Measurements from ENCODE around the gene HS3ST4. TPM values are rescaled to one million over a fixed set of nuclear protein-coding genes. Genes with fewer than 3 reads are reported as not detected.

The HS3ST4 gene
- total RNA-seq, 2 donors from 2014 or later, result 1.0 to 1.9 TPM

DNA sequence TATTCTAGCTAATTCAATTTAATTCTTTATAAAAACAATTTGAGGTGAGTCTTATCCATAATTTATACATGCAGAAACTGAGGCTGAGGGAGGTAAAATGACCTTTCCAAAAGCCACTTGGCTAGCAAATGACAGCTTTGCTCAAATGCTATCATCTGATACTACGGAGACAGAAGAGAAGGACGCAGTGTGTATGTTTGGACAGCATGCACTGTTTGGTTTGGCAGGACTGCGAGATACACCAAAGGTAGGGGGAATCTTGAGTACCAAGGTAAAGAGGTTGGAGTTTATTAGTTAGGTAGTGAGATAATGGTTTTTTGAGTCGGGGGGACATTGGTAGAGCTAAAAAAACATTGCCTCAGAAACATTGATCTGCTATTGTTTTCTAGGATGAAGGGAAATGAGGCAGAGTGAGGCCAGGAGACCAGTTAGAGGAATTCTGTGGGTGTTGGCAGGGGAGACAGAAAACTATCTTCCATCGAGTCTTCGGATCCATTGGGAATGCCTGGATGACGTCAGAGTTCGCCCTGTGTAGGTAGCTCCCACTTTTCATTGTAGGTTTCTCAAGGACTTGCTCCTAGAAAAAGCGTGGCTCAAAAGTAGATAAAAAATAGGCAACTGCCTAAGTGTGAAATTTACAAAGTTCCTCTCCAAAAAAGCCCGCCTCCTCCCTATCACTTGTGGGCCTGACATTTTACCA is 2.5 kb upstream of the HS3ST4 start:
- H3K36me3 ChIP-seq, result no peaks in the 10 kb centered on the region
- TF ChIP-seq POLR2A (IDR thresholded peaks at IDR 0.05) (no peak), POLR2AphosphoS5 (IDR thresholded peaks at IDR 0.05) (peak; percentile 60)
- TF ChIP-seq, protein P1, sequence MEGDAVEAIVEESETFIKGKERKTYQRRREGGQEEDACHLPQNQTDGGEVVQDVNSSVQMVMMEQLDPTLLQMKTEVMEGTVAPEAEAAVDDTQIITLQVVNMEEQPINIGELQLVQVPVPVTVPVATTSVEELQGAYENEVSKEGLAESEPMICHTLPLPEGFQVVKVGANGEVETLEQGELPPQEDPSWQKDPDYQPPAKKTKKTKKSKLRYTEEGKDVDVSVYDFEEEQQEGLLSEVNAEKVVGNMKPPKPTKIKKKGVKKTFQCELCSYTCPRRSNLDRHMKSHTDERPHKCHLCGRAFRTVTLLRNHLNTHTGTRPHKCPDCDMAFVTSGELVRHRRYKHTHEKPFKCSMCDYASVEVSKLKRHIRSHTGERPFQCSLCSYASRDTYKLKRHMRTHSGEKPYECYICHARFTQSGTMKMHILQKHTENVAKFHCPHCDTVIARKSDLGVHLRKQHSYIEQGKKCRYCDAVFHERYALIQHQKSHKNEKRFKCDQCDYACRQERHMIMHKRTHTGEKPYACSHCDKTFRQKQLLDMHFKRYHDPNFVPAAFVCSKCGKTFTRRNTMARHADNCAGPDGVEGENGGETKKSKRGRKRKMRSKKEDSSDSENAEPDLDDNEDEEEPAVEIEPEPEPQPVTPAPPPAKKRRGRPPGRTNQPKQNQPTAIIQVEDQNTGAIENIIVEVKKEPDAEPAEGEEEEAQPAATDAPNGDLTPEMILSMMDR (IDR thresholded peaks at IDR 0.05), result no peak
- no peak overlapping the region for H3K27ac ChIP-seq
- no peak overlapping the region for H3K4me3 ChIP-seq
- intact Hi-C loops (cut with DNase I), result no loop called here
- WGBS, result 44% methylated on average over 10 of the region's 10 CpGs
- peak; percentile 47 for DNase-seq (ENCODE audit: low spot score)
- H3K4me1 ChIP-seq (replicated peaks), result no peaks in the 10 kb centered on the region
- no peaks in the 10 kb centered on the region for H3K9me3 ChIP-seq
- no peaks in the 10 kb centered on the region for H3K27me3 ChIP-seq (replicated peaks; ENCODE audit: insufficient read depth)

DNA sequence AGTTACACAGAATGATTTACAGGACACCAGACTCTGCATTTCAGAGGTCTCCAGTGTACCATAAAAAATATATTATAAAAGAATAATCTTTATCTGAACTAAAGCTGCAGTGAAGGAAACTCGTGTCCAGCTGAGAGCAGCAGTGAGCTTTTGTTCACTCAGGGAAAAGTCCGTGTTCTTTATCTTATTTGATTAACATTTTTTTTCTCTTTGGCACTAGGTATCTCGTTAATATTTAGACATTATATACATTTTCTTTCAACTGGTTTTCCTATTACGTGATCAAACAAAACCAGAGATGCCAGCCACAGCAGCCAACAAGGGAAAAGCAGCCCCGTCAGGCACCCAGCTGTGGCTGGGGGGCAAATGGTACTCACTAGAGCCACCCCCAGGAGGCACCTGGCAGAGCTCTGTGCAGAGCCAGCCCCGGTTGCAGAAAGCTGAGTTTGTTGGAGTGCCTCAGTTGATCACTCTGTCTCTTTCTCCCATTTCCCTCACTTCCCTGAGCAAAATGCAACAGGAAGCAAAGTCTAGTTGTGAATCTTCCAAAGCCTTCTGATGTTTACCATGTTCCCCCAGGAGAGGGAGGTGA is 1.1 kb upstream of the HS3ST4 start:
- H3K9me3 ChIP-seq, result no peaks in the 10 kb centered on the region
- DNase-seq (ENCODE audit: low spot score), result no peak
- no peak overlapping the region for H3K27ac ChIP-seq
- H3K36me3 ChIP-seq, result no peaks in the 10 kb centered on the region
- H3K4me1 ChIP-seq (replicated peaks), result no peaks in the 10 kb centered on the region
- no peak overlapping the region for H3K4me3 ChIP-seq
- TF ChIP-seq POLR2A (IDR thresholded peaks at IDR 0.05) (no peak), POLR2AphosphoS5 (IDR thresholded peaks at IDR 0.05) (no peak)
- TF ChIP-seq, protein P1 (IDR thresholded peaks at IDR 0.05), result no peak
- H3K27me3 ChIP-seq (replicated peaks; ENCODE audit: insufficient read depth), result no peaks in the 10 kb centered on the region
- intact Hi-C loops (cut with DNase I), result no loop called here
- WGBS, result 3% methylated on average over 6 of the region's 6 CpGs

DNA sequence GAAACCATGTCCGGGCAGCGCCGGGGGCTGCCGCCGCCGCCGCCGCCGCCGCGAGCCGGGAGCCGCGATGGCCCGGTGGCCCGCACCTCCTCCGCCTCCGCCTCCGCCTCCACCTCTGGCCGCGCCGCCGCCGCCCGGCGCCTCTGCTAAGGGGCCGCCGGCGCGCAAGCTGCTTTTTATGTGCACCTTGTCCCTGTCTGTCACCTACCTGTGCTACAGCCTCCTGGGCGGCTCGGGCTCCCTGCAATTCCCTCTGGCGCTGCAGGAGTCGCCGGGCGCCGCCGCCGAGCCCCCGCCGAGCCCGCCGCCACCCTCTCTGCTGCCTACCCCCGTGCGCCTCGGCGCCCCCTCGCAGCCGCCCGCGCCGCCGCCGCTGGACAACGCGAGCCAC is 587 bp downstream of the HS3ST4 start:
- Histone ChIP-seq H3K27me3 (replicated peaks; ENCODE audit: insufficient read depth) (no peaks in the 10 kb centered on the region), H3K4me3 (peak overlapping the region; percentile 15 to 25)

DNA sequence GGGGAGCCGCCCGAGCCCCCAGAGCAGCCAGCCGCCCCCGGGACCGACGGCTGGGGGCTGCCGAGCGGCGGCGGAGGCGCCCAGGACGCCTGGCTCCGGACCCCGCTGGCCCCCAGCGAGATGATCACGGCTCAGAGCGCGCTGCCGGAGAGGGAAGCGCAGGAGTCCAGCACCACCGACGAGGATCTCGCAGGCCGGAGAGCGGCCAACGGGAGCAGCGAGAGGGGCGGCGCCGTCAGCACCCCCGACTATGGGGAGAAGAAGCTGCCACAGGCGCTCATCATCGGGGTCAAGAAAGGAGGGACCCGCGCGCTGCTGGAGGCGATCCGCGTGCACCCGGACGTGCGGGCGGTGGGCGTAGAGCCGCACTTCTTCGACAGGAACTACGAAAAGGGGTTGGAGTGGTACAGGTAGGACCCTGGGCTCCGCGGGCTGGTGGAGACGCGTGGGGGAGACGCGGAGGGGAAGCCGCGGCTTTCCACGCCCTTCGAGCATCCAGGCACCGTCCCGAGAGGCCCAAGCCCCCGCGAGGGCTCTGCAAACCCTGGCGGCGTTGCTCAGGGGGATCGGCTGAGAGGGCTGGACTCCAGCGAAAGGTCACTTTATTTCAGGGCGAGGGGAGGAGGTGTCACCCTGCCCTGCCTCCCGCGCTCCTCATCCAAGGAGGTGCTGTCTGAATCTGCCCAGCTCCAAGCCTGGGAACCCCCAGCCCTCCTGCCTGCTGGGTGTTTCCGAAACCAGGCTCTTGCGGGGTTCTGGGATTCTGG is 1.2 kb downstream of the HS3ST4 start:
- intact Hi-C loops (cut with DNase I), result no loop called here
- no peak for DNase-seq (ENCODE audit: low spot score)
- no peak overlapping the region for H3K27ac ChIP-seq
- no peaks in the 10 kb centered on the region for H3K4me1 ChIP-seq (replicated peaks)
- 1% methylated on average over 46 of the region's 70 CpGs for WGBS
- no peaks in the 10 kb centered on the region for H3K9me3 ChIP-seq
- H3K36me3 ChIP-seq, result no peaks in the 10 kb centered on the region
- TF ChIP-seq POLR2AphosphoS5 (IDR thresholded peaks at IDR 0.05) (no peak), POLR2A (IDR thresholded peaks at IDR 0.05) (no peak)
- TF ChIP-seq, protein P1 (IDR thresholded peaks at IDR 0.05), result no peak
- H3K4me3 ChIP-seq, result peak overlapping the region; percentile 15 to 25
- no peaks in the 10 kb centered on the region for H3K27me3 ChIP-seq (replicated peaks; ENCODE audit: insufficient read depth)

More for the DNA sequence above, 587 bp downstream of the HS3ST4 start:
- no peaks in the 10 kb centered on the region for H3K36me3 ChIP-seq
- intact Hi-C loops (cut with DNase I), result no loop called here
- no peaks in the 10 kb centered on the region for H3K4me1 ChIP-seq (replicated peaks)
- WGBS, result 2% methylated on average over 30 of the region's 56 CpGs
- no peaks in the 10 kb centered on the region for H3K9me3 ChIP-seq
- DNase-seq (ENCODE audit: low spot score), result no peak
- TF ChIP-seq POLR2A (IDR thresholded peaks at IDR 0.05) (no peak), POLR2AphosphoS5 (IDR thresholded peaks at IDR 0.05) (no peak)
- TF ChIP-seq, protein P1 (IDR thresholded peaks at IDR 0.05), result no peak
- no peak overlapping the region for H3K27ac ChIP-seq
